SK-N-SH treated with all-trans-retinoic acid at 6 μM for 48 hours (cell line): Measurements from ENCODE around the gene COX7A1.

ENCODE experiments used
- ARNTL ChIP-seq: fragments of 450-650 bp; formaldehyde crosslinking; IDR thresholded peaks from 2 replicates; pipeline ENCODE4 v1.5.0; 2020; ENCODE audit warnings: low read depth, mild to moderate bottlenecking, moderate library complexity, borderline replicate concordance
- ESRRG ChIP-seq: fragments of 250-450 bp; sonication (Bioruptor Pico); IDR thresholded peaks from 2 replicates; pipeline ENCODE4 v1.6.1; 2021; ENCODE audit warnings: mild to moderate bottlenecking
- RARB ChIP-seq: fragments of 250-450 bp; sonication (Bioruptor Pico); IDR thresholded peaks from 2 replicates; pipeline ENCODE4 v1.8.0; 2021; ENCODE audit warnings: mild to moderate bottlenecking, moderate library complexity
- ZNF8 ChIP-seq: fragments of 450-650 bp; formaldehyde crosslinking; IDR thresholded peaks from 2 replicates; pipeline ENCODE4 v1.5.0; 2020; ENCODE audit warnings: mild to moderate bottlenecking, moderate library complexity

GRCh38 chr19:36160821-36161596 is 8.8 kb upstream of the COX7A1 start:
- TF ChIP-seq ZNF8 (no peak), ESRRG (no peak), RARB (CRISPR knock-in tag) (no peak), ARNTL (CRISPR knock-in tag) (no peak)
